Measurements from ENCODE around the gene RAB40C. TPM values are rescaled to one million over a fixed set of nuclear protein-coding genes. Genes with fewer than 3 reads are reported as not detected.
A peak's percentile ranks its signal among the peaks of the same experiment; 100 is the strongest.

The RAB40C gene
- total RNA-seq, 1 donor: 11.2 TPM

DNA sequence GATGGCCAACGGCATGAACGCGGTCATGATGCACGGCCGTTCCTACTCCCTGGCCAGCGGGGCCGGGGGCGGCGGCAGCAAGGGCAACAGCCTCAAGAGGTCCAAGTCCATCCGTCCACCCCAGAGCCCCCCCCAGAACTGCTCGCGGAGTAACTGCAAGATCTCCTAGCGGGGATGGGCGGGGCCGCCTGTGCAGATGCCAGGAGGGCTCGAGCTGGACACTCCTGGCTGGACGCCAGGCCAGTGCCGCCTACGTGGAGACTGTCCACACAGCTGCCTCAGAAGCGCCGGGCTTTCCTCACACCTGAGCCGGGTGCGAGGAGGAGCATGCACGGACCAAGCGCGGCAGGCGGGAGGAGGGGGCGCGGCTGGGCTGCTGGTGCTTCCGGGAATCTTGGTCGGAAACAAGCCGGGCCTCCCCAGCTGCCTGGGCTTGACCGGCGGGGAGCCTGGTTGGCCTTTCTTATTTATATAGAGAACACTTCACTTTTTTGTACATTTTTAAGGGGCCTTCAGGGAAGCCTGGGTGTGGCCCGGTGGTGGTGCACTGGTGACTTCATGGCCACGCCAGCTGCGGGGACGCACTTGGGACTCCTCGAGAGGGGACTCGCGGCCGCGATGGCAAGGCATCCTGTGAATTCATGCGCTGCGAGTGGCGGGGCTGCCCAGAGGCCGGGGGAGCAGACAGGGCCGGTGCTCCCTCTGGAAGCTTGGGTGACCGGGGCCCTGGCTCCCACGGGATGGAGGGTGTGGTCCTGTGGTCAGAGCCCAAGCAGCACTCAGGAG is 37.8 kb downstream of the RAB40C start:
- no peaks in the 10 kb centered on the region for H3K9me3 ChIP-seq (ENCODE audit: low read depth, low read length)
- peak overlapping the region; percentile 72 for H3K27ac ChIP-seq (ENCODE audit: low read depth, low read length)
- H3K4me1 ChIP-seq (ENCODE audit: insufficient read depth, low read length): peaks cover 13% of the 10 kb centered on the region
- TF ChIP-seq CTCF (IDR thresholded peaks at IDR 0.05; ENCODE audit: extremely low read depth, low read depth, low read length): no peak
- peak; percentile 65 for DNase-seq (ENCODE audit: insufficient read length, low spot score, missing footprints)
- H2AFZ ChIP-seq (ENCODE audit: low read length): no peak overlapping the region
- no peaks in the 10 kb centered on the region for H3K79me2 ChIP-seq (ENCODE audit: insufficient read depth, low read length)
- no peak overlapping the region for H3K4me2 ChIP-seq (ENCODE audit: insufficient read depth, low read length)
- peaks cover 6% of the 10 kb centered on the region for H4K20me1 ChIP-seq (ENCODE audit: insufficient read depth, low read length)
- H3K27me3 ChIP-seq (ENCODE audit: insufficient read depth, low read length): no peaks in the 10 kb centered on the region
- no peak overlapping the region for H3K4me3 ChIP-seq (ENCODE audit: insufficient read depth, low read length)
- no peaks in the 10 kb centered on the region for H3K36me3 ChIP-seq (ENCODE audit: insufficient read depth, low read length)

DNA sequence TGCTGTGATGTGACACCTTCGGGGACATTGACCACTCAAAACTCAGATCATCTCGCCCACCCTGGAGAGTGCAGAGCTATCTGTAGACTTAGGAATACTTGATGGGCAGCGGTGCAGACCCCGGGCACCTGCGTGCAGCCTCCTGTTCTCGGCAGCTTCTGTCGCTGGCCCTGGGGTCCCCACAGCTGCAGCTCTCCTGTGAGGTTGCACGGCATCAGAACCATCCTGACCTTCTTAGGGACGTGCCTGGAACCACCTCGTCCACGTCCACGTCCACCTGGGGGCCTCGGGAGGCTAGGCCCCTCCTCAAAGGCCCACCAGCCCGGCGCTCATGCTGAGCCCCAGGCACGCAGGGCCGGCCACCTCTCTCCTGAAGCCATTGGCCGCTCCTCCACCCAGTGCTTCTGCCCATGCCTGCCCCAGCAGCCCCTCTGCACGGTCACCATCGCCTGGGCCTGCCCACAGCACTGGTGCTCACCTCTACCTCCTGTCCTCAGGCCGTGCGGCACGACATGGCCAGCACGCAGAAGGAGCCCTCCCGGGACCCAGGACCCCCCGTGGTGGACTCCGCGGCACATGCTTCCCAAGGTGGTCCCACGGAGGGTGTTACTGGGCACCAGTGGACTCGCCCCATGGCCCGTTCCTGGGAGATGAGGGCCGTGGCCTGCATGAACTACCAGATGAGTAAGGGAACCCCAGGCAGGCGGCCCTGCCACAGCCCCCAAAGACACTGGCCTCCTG is 38.6 kb downstream of the RAB40C start:
- H3K27ac ChIP-seq (ENCODE audit: low read depth, low read length): no peak overlapping the region

DNA sequence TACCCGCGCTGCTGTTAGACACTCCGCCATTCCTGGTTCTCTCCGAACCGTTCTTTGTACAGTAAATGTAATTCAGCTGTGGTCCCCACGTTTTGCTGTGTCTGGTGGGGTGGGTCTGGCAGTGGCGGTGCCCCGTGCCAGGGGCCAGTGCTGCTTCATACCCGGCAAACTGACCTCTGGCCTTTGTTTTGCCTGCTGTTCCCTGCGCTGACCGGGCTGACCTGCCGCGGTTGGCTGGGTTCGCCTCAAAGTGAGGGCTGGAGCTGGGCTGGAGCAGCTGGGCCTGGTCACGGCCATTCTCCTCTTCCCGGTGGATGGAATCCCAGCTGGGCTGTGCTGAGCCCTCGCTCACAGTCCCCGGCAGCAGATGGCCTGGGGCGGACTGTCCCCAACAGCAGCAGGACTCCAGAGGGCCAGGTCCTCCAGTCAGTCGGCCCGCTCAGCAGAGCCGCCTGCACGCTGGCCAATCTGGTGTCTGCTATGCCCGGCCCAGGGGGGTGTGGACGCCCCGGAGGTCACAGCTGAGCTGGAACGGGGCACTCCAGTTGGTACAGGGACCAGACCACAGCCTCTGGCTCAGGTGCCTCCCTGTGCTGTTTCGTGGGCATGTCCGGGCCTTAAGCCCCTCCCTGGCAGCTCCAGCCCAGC is 39.4 kb downstream of the RAB40C start:
- no peak for DNase-seq (ENCODE audit: insufficient read length, low spot score, missing footprints)
- Histone ChIP-seq H3K4me2 (ENCODE audit: insufficient read depth, low read length) (no peak overlapping the region), H3K79me2 (ENCODE audit: insufficient read depth, low read length) (no peaks in the 10 kb centered on the region), H3K4me1 (ENCODE audit: insufficient read depth, low read length) (peaks cover 13% of the 10 kb centered on the region), H2AFZ (ENCODE audit: low read length) (no peak overlapping the region), H4K20me1 (ENCODE audit: insufficient read depth, low read length) (no peaks in the 10 kb centered on the region), H3K27me3 (ENCODE audit: insufficient read depth, low read length) (no peaks in the 10 kb centered on the region), H3K9me3 (ENCODE audit: low read depth, low read length) (no peaks in the 10 kb centered on the region), H3K27ac (ENCODE audit: low read depth, low read length) (no peak overlapping the region), H3K36me3 (ENCODE audit: insufficient read depth, low read length) (no peaks in the 10 kb centered on the region), H3K4me3 (ENCODE audit: insufficient read depth, low read length) (no peak overlapping the region)
- TF ChIP-seq CTCF (IDR thresholded peaks at IDR 0.05; ENCODE audit: extremely low read depth, low read depth, low read length): no peak

More for the DNA sequence above, 38.6 kb downstream of the RAB40C start:
- H3K79me2 ChIP-seq (ENCODE audit: insufficient read depth, low read length): no peaks in the 10 kb centered on the region
- no peak overlapping the region for H3K4me2 ChIP-seq (ENCODE audit: insufficient read depth, low read length)
- no peak for DNase-seq (ENCODE audit: insufficient read length, low spot score, missing footprints)
- no peak overlapping the region for H3K4me3 ChIP-seq (ENCODE audit: insufficient read depth, low read length)
- H2AFZ ChIP-seq (ENCODE audit: low read length): no peak overlapping the region
- TF ChIP-seq CTCF (IDR thresholded peaks at IDR 0.05; ENCODE audit: extremely low read depth, low read depth, low read length): no peak
- H3K9me3 ChIP-seq (ENCODE audit: low read depth, low read length): no peaks in the 10 kb centered on the region
- H3K27me3 ChIP-seq (ENCODE audit: insufficient read depth, low read length): no peaks in the 10 kb centered on the region
- peaks cover 13% of the 10 kb centered on the region for H3K4me1 ChIP-seq (ENCODE audit: insufficient read depth, low read length)
- peaks cover 6% of the 10 kb centered on the region for H4K20me1 ChIP-seq (ENCODE audit: insufficient read depth, low read length)
- no peaks in the 10 kb centered on the region for H3K36me3 ChIP-seq (ENCODE audit: insufficient read depth, low read length)

DNA sequence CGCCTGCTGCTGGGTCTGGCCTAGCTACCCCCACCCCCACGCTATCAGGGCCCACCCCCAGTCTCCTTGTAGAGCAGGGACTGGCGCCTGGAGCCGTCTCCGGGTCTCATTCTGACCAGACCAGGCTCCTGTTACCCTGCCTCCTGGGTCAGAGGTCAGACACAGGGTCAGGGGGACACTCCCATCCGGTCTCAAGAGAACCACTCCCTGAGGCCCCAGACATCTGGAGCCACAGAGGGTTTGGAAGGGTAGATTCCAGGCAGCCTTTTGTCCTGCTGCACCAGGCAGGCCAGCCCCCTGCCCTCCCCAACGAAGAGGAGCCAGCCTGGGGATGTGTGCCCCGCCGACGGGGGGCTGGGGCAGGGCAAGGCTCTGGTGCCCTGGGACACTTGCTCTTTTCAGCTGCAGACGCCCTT is 40.0 kb downstream of the RAB40C start:
- H3K9me3 ChIP-seq (ENCODE audit: low read depth, low read length): no peaks in the 10 kb centered on the region
- H3K4me2 ChIP-seq (ENCODE audit: insufficient read depth, low read length): no peak overlapping the region
- H4K20me1 ChIP-seq (ENCODE audit: insufficient read depth, low read length): peaks cover under 1% of the 10 kb centered on the region
- H3K27ac ChIP-seq (ENCODE audit: low read depth, low read length): no peak overlapping the region
- no peaks in the 10 kb centered on the region for H3K27me3 ChIP-seq (ENCODE audit: insufficient read depth, low read length)
- no peak overlapping the region for H3K4me3 ChIP-seq (ENCODE audit: insufficient read depth, low read length)
- no peak for TF ChIP-seq CTCF (IDR thresholded peaks at IDR 0.05; ENCODE audit: extremely low read depth, low read depth, low read length)
- peaks cover under 1% of the 10 kb centered on the region for H3K79me2 ChIP-seq (ENCODE audit: insufficient read depth, low read length)
- H3K36me3 ChIP-seq (ENCODE audit: insufficient read depth, low read length): no peaks in the 10 kb centered on the region
- H3K4me1 ChIP-seq (ENCODE audit: insufficient read depth, low read length): peaks cover 13% of the 10 kb centered on the region
- no peak for DNase-seq (ENCODE audit: insufficient read length, low spot score, missing footprints)
- no peak overlapping the region for H2AFZ ChIP-seq (ENCODE audit: low read length)
